Measurements from ENCODE around the gene SLC6A11.

SLC6A11 gene

DNA sequence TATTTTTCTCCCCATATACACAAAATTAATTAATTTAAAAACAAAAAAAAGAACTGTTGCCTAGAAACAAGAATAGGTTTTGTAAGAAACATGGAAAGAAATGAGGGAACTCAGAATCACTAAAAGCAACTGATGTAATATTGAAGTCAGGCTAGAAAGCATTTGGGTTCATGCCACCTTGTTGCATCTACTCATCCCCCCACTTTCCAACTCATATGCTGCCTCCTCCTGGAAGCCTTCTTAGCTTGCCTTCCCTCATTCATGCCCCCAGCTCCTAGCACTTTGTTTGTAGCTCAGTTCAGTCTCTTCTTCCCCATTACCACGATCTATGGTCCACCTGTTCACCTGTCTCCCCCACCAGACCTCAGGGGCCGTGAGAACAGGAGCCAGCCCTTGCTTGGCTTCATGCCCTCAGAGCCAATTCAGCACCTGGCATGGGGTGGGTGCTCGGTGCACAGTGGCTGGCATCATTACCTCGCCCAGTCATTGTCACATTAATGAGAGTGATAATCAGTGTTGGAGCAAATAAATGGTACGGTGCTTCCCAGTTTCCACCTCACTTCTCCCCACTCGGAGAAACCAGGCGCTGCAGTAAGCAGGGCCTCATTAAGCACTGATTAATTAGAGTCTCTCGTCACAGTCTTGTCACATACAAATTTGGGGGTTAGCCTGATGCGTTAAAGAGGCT is 114.1 kb downstream of the SLC6A11 start:
- no peak for DNase-seq (ENCODE audit: low read depth, low spot score)

DNA sequence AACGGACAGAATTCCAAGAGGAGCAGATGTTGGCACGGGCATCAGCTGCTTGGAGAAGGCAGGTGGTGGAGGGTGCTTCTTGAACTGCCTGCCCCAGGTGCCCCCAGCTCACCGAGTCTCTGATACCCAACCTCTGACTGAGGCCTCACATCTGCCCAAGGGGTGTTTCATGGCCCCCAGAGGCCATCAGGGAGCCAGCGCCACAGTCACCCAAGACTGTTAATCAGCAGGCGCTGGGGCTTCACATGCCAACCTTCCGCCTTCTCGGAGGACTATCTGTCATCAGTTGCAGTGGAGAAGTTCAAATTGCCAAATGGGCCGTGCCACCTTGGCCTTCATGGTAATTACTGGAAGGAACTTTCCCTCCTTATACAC is 114.6 kb downstream of the SLC6A11 start:
- no peak for DNase-seq (ENCODE audit: low read depth, low spot score)

DNA sequence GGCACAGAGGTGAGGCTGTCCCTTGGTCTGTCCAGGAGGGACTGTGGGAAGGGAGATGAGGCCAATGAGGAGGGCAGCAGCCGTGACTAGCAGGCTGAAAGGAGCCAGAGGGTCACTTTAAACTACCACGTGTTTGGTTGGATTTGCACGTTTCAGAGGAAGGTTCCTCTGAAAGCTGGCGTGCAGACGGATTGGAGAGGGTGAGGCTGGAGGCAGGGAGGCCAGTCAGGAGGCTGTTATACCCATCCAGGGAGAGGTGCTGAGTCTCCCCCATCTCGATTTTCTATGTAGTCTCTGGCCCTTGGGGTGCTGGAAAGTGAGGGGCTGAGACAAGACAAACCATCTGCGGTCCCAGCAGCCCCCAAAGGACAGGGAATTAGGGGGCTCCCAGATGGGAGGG is 116.6 kb downstream of the SLC6A11 start:
- no peak for DNase-seq (ENCODE audit: low read depth, low spot score)

DNA sequence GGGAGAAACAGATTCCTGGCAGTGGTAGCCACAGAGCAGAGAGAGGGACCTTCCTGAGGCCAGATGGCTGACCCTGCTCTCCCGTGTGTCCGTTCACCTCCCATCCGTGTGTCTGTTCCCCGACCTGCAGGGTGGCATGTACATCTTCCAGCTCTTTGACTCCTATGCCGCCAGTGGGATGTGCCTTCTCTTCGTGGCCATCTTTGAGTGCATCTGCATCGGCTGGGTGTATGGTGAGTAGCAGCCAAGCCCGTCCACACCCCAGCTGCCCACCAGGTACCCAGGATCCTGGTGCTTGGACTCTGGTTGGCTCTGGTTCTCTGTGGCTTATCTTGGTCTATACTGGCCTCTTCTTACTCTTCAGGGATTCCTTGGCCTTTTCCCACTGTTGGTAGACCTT is 117.0 kb downstream of the SLC6A11 start:
- no peak for DNase-seq (ENCODE audit: low read depth, low spot score)

DNA sequence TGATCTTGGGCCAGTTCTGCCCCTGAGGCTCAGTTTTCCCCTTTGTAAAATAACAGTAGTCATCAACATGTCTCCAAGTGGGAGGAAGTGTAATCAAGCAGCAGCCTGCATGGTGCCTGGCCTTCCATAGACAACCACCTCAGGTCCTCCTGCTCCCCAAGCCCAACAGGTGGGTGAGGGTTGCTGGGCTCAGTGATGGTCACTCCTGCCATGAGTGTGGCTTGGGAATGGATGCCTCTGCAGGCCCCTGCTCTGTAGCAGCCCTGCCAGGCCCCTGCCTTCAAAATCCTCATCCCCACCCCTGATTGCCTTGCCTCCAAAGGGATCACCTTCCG is 117.4 kb downstream of the SLC6A11 start:
- no peak for DNase-seq (ENCODE audit: low read depth, low spot score)

DNA sequence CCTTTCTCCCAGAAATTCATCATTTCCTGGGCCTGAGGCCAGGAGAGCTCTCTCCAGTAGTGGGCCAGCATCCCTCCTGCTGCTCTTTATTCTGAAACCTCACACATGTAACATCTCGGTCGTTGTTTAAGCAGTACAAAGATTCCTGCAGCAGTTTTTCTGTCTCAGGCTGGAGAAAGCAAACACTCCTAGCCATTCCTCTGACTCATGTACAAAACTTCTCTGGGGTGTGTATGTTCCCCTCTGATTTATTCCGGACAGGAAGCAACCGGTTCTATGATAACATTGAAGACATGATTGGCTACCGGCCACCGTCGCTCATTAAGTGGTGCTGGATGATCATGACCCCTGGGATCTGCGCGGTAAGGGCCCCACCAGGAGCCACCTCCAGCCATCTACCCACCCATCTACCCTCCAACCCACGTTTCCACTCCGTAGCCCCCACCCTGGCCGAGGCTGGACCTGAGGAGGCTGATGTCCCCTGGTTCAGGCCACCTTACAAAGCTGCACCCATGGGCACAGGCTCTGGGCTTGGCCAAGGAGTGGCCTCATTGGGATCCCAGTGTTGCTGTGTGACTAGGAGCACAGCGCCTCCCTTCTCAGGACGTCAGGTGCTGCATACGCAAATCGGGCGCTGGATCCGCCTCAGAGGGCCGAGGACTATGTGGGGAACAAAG is 117.9 kb downstream of the SLC6A11 start:
- peak; percentile 47 for DNase-seq (ENCODE audit: low read depth, low spot score)

DNA sequence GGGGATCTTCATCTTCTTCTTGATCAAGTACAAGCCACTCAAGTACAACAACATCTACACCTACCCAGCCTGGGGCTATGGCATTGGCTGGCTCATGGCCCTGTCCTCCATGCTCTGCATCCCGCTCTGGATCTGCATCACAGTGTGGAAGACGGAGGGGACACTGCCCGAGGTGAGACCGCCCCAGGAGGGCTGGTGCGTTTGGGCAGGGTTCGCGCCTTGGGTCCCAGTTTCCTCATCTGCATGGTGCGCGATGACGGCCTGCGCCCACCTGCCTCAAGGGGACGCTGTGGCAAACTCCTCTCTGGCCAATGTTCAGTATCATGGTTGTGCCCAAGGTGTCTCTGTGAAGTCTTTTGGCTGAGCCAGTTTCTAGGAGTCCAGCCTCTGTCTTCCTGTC is 119.0 kb downstream of the SLC6A11 start:
- DNase-seq (ENCODE audit: low read depth, low spot score) = no peak

DNA sequence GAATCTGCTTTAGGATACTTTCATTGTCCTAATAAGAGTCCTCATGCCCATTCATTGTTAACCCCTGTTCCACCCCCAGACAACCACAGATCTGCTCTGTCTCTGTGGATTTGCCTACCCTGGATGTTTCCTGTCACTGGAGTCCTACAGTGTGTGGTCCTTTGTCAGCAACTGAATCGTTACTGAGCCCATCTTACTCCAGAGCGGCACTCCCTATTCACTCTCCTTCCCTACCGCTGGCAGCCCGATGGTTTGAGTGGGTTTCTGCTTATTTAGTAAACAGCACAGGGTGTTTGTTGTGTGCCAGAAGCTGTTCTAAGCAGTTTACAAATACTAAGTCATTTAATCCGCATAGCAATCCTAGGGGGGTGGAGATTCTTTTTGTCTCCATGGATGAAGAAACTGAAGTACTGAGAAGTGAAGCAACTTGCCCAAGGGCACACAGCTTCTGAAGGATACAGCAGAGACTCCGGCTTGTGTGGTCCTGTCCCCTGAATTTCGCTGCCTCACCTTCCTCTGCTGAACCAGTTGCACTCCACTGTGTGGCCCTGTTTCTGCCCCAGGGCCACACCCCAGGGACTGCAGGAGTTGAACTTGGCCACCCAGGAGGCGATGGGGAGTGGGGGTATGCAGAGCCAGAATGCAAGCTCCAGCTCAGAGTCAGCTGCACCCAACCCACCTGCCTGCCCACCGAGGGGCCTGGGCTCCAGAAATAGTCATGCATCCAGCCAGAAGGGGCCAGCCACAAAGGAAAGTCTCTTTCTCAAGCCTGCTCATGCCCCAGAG is 120.0 kb downstream of the SLC6A11 start:
- DNase-seq (ENCODE audit: low read depth, low spot score) = no peak

DNA sequence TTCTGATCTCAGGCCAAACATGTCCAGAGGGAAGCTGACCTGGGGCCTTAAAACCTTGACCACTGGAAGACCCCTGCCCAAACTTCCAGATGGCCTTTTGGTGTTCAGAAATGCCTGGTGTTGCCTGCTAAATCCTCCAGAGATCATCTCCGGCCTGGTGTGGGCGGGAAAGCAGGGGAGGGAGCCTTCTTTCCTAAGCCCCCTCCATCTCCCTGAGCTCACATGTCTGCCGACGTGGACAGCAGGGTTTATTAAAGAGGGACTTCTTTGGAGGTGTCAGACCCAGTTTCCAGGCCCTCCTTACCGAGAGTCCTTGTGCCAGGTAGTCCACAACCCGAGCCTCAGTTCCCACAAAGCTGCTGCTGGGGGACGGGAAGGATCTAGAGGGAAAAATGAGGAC is 120.7 kb downstream of the SLC6A11 start:
- no peak for DNase-seq (ENCODE audit: low read depth, low spot score)

DNA sequence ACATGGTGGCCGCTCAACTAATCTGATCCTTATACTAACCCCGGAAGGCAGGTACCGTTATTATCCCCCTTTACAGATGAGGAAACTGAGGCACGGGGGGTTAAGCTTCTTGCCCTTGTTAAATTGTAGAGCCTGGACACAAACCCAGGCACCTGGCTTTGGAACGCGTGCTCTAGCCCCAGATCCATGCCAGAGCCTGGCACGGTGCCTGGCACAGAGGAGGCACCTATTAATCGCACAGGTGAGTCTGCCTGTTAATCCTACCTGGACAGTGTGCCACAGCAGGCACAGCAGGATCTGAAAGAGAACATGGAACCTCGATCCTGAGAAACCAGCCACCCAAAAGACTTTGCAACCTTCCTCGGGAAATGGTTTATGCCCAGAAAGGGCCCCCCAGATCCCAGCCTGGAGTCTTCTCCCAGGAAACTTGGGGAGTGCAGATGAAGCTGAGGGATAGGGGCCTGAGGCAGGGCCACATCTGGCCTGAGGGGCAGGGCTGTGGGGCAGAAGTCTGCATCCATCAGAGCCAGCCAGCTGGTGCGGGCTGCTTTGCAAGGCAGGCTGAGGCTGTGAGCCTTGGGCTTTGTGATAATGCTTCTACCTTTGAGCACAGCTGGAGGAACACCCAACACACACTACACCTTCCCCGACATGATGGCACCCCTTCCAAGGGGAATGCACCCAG is 121.3 kb downstream of the SLC6A11 start:
- DNase-seq (ENCODE audit: low read depth, low spot score) = no peak

DNA sequence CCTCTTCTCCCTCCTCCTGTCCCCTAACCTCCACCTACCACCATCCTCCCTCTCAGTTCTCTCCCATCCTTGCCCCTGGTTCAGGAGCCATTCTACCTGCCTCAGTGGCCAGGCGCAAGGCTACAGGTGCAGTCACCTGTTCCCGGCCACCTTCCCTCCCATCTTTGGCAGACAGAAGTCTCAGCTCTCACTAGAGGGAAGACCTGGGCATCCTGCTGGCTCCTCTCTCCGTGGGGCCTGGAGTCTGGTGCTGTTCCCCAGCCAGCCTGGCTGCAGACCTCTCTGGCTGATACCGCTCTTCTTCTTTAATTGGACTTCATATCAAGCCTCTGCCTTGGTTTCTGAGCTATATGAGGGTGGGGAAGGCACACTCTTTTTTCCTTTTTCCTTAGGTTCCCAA is 123.5 kb downstream of the SLC6A11 start:
- no peak for DNase-seq (ENCODE audit: low read depth, low spot score)

DNA sequence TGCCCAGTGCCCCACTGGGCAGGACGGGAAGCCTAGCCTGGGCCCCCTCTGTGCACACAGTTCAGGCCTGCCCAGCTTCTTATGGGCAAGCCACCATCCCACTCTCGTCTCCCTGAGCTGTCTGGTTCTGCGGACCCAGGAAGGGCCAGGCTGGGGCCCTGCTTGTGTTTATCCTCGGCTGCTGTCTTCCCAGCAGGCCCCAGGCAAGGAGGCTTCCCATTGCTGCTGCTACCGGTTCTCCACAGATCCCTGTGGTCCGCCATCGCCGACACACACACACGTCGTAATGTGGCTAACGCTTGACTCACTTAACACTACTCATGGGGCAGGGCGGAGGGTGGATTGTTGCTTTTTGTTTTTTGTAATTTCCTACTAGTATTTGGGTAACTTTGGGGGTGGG is 124.1 kb downstream of the SLC6A11 start:
- no peak for DNase-seq (ENCODE audit: low read depth, low spot score)

DNA sequence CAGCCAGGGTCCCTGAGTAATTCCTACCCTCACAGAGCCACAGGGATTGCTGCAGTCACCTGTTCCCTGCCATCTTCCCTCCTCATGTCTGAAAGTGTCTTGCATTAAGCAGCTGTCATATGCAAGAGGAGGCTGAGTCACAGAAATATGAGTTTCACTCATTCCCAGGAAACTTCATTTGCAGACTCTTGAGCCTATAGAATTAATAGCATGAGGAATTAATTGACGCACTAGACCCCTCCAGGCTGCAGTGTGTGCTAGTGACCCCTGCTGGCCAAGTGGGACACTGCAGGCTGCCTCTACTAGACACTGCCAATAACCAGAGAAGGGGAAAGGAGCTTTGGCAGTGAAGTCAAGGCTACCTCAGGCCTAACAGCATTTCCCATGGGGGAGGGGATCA is 125.9 kb downstream of the SLC6A11 start:
- DNase-seq (ENCODE audit: low read depth, low spot score) = no peak

DNA sequence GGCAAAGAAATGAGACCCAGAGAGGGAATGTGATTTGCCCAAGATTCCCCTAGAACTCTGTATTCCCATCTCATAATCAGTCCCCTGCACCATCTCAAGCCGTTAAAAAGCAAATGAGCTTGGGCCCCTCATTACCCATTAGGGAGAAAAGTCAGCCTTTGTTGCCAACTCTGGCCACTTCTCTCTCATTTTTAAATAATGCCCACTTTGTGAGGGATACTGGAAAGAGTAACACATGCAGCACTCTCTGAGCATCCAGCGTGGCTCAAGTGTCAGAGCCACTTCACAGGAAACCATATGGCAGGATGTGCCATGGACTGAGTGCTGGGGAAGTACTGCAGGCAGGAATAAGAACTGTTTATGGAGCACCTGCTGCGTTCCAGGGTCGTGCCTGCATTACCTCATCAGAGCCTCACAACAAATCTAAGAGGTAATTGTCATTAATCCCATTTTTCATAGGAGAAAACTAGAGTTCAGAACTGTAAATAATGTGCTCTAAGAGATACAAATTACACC is 126.7 kb downstream of the SLC6A11 start:
- DNase-seq (ENCODE audit: low read depth, low spot score) = no peak

DNA sequence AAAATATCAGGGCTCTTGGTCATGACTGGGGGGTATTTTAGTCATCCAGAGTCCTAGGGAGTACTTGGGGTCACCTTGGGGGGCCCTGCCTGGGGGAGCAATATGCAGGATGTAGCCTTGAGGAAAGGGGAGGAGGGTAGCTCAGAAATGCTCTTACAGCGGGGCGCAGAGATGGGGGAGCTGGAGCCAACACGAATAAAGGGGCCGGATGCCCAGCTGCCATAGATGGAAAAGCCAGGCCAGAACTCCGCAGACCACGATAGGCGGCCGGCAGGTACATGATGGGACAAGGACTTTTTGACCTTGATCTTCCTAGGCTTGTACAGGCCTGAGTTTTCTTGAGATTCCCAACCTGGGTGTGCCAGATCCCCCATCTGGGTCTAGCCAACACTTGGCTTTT is 128.8 kb downstream of the SLC6A11 start:
- DNase-seq (ENCODE audit: low read depth, low spot score) = no peak

DNA sequence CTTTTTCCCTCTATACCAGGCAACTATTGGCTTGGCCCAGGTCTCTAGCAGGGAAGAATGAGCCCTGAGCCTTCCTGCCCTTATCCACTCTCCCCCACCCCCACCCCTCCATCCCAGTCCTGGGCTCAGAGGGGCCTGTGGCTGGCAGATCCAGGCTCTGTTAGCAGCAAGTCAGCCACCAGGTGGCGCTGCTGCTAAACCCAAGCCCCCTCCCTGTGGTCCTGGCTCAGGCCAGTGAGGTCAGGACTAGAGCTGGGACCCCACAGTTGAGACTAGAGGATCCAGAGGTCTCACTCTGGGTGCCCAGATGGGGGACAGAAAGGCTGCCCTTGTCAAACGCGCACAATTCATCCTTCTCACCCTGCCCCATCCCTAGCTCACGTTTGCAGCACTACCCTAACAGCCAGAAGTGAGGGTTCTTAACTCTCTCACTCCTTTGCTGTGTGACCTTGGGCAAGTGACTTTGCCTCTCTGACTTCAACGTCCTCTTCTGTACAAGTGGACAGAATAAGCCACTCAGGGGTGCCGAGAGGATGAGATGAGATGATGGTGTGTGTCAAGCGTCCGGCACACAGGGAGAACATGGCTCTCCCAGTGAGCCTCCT is 129.8 kb downstream of the SLC6A11 start:
- no peak for DNase-seq (ENCODE audit: low read depth, low spot score)

DNA sequence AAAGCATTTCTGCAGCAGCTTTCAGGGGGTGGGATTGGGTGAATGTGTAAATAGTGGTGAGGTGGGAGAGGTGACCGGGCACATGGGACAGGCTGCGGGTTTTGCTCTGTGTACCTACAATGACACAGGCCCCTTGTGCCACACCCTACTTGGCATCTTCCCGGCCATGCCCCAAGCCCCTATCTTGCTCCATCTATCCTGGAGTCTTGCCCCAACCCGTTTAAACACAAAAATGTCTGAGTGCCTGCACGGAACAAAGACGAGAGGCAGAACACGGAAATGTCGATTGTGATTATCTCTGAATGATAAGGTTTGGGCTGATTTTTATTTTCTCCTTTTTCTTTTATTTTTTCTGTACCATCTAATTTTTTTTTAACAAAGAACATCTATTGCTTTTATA is 130.5 kb downstream of the SLC6A11 start:
- DNase-seq (ENCODE audit: low read depth, low spot score) = no peak

DNA sequence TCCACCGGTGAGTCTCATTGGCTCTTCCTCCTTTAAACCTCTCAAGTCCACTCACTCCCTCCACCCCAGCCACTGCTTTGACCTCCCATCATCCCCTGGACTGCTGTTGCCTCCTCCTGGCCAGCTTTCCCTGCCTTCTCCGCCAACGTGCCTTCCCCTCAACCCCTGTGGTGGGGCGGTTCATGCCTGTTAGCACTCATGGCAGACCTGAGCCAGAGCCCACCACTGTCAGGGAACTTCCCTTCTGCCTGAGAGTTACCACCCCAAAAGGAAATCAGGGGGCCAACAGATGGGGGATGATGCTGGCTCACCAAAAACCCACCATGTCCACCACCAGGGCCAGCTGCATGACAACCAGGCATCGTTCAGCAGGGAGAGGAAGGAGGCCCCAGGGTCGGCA is 132.3 kb downstream of the SLC6A11 start:
- DNase-seq (ENCODE audit: low read depth, low spot score) = no peak

DNA sequence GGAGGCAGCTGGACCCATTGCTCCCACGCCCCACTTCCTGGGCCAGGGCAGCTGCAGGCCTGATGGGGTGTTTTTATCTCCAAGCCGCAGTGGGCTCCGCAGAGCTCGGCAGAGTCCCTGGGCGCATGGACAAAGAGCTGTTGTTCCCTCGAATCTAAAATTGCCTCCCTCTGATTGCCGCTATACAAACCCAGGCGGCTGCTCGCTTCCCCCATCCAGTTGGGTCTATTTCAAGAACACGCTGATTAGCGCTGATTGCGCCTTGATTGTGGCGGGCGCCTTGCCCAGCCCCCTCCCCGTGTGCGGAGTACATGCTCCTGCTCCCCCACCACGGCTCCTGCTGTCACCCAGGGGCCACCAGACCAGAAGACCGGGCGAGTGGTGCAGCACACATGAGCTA is 133.2 kb downstream of the SLC6A11 start:
- no peak for DNase-seq (ENCODE audit: low read depth, low spot score)

DNA sequence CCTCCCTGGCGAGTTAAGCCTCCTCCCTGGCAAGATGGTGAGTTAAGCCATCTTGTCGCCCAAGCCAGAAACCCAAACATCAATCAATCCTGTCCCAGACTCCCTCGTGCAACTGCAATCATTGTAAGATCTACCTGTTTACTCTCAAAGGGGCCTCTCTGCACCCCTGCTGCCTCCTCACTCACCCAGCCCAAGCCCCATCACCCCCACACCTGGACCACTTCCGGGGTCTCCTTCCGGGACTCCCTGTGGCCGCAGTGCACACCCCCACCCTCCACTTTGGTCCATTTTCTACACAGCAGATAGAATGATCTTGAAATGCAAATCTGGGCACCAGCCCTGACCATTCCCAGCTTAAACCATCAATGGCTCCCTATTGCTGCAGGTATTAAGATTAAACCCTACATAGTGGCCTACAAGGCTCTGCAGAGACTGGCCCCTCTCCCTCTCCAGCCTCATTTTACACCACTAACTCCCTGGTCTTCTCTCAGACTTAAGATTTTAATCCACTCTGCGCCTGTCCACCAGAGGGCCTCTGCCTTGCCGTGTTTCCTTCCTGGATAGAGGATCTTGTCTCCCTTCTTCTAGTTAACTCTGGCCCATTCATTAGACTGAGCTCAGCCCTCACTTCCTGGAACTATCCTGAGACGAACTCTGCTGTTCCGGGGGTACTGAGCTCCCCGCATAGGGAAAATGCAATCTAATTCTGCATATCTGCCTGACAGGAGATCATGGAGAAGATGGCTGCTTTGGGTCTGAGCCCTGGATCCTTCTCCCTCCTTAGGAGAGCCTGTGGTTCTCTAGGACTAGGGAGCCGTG is 134.7 kb downstream of the SLC6A11 start:
- no peak for DNase-seq (ENCODE audit: low read depth, low spot score)
